Left lung (tissue), 10 donors: ENCODE results near the gene BDP1. TPM values are rescaled to one million over a fixed set of nuclear protein-coding genes. Genes with fewer than 3 reads are reported as not detected.
"Not testable (repeated sequence)": the region's sequence is repeated elsewhere in the genome, so short reads cannot be mapped to it uniquely, and the experiment has no call there.

Experiments used
- ATAC-seq: fragments of 200-7000 bp; cut with Tn5 transposase; one replicate; pipeline ENCODE4 v1.9.1; 2020; ENCODE audit warnings: moderate library complexity
- DNase-seq, 4 donors: peaks; one replicate each; pipeline ENCODE4 v3.0.0-alpha.2; 2013 to 2020
- H3K27ac ChIP-seq, 2 donors: fragments of 200-600 bp; sonication (generic) in 1 of 2; one replicate each; pipeline versions ENCODE4 v1.5.0 to v1.8.0; 2020 to 2021
- H3K27me3 ChIP-seq, 2 donors: fragments of 200-600 bp; sonication (generic) in 1 of 2; one replicate each; pipeline versions ENCODE4 v1.5.0 to v1.8.0; 2020 to 2021
- H3K36me3 ChIP-seq, 2 donors: fragments of 200-600 bp; sonication (generic) in 1 of 2; one replicate each; pipeline versions ENCODE4 v1.5.0 to v1.8.0; 2020 to 2021
- H3K4me1 ChIP-seq, 2 donors: fragments of 200-600 bp; one replicate each; pipeline ENCODE4 v1.8.0; 2021
- H3K4me3 ChIP-seq, 2 donors: fragments of 200-600 bp; sonication (generic) in 1 of 2; one replicate each; pipeline versions ENCODE4 v1.5.0 to v1.8.0; 2020 to 2021; ENCODE audit warnings: mild to moderate bottlenecking in 1 of 2
- H3K9me3 ChIP-seq, 2 donors: fragments of 200-600 bp; sonication (generic) in 1 of 2; one replicate each; pipeline versions ENCODE4 v1.5.0 to v1.8.0; 2020 to 2021
- intact Hi-C, 2 donors: fragments of 100-400 bp; cut with DNase I; formaldehyde crosslinking; loops; one replicate each; pipeline versions ENCODE4 v1.11.2 to v1.14.2; 2022
- polyA plus RNA-seq, 6 donors: library from polyadenylated mRNA; unstranded; fragments of 120-200 nt; gene quantifications; one replicate each; pipeline ENCODE4 v1.2.1, GENCODE V29; 2013; ENCODE audit not compliant: insufficient read length in 6 of 6
- total RNA-seq, 2 donors: library from RNA; stranded (reverse); fragmentation: NEBNext Ultra II Directional; extraction: Animal tissue kit (Norgen Biotek cat#: 25700); gene quantifications; one replicate each; pipeline ENCODE4 v1.2.1, GENCODE V29; 2021
- TF ChIP-seq, protein P1 (sequence below), 2 donors: fragments of 200-600 bp; sonication (generic) in 1 of 2; IDR thresholded peaks; one replicate each; pipeline versions ENCODE4 v1.5.0 to v1.8.0; 2021; ENCODE audit warnings: antibody characterized with exemption in 2 of 2
- donor health status: DM: no; HTN: yes; CAD: no.
- donor health status: DM: no; HTN: no; CAD: no.

BDP1 gene
- total and polyA plus RNA-seq, 8 donors: 24.7 to 48.6 (median 43.4) TPM

DNA sequence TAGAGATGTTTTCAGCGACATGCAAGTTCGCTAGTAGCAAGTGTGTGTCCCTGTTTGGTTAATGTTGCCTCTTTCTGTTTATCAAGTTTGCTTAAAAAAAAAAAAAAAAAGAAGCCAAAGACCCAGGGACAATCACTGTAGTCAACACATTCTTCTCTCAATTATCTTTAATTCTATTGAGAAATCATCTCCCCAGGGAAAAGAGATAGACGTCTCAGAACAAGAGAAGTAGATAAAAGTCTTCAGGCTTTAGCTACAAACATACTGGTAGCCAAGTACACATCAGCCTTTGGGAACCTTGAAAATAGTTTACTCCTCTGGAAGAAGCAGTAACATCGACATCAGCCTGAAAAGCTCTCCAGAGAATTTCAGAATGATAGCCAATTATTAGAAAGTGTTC lies 11.6 kb upstream of the BDP1 start:
- H3K4me1 ChIP-seq, H3K27ac ChIP-seq, H3K9me3 ChIP-seq, intact Hi-C loops, H3K4me3 ChIP-seq, H3K36me3 ChIP-seq, DNase-seq, ATAC-seq: not testable (repeated sequence)
- H3K27me3 ChIP-seq: peaks cover 9 to 42% of the 10 kb centered on the region in 2 donors

DNA sequence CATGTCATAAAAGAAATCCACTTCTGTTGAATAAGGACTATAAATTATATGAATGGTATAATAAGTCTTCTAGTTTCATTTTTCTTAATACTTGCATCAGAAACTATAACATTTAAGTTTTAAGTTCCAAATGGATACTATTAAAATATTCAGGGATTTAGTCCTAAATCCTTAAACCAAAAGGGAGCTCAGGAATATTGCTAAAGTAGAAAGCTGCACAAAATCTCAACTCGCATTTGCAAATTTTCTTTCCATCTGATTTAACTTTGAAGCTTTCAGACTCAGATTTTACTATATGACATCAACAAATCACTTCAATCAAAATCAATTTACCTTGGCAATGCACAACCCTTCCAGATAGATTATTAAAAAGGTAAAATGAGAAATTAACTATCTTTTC lies 10.4 kb upstream of the BDP1 start:
- H3K36me3 ChIP-seq, ATAC-seq, H3K4me3 ChIP-seq, intact Hi-C loops, H3K27ac ChIP-seq, H3K4me1 ChIP-seq, H3K9me3 ChIP-seq, DNase-seq: not testable (repeated sequence)
- peaks cover 10 to 44% of the 10 kb centered on the region in 2 donors for H3K27me3 ChIP-seq

DNA sequence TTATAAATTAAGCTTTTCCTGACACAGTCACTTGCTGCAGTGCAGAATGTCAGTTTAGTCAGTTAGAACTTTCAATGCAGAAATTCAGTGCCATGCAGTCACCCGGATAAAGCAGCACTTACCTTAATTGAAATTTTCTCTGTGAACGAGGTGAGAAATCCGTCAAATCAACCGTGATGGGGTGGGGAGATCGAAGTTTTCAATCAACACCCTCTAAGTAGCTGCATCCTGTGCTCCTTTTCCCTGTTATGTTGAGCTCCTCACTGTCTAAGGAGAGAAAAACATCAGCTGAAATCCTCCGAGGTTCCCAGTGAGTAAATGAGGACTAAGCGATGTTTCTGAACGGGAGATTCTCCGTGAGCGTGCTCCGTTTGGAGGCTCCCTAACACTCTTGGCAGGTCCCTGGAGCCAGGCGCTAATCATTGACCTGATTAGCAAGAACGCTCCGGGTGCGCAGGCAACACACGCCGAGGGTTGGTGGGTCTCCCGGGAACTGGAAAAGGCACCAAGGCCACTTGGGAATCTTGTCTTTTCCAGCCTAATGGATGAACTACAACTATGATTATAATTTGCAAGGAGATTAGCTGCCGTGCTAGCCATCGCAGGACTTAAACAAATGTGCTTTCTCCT lies 9.8 kb upstream of the BDP1 start:
- peaks cover 16 to 51% of the 10 kb centered on the region in 2 donors for H3K27me3 ChIP-seq
- intact Hi-C loops, H3K27ac ChIP-seq, H3K4me3 ChIP-seq, H3K4me1 ChIP-seq, DNase-seq, H3K9me3 ChIP-seq, H3K36me3 ChIP-seq: not testable (repeated sequence)
- ATAC-seq: peak; percentile 36

DNA sequence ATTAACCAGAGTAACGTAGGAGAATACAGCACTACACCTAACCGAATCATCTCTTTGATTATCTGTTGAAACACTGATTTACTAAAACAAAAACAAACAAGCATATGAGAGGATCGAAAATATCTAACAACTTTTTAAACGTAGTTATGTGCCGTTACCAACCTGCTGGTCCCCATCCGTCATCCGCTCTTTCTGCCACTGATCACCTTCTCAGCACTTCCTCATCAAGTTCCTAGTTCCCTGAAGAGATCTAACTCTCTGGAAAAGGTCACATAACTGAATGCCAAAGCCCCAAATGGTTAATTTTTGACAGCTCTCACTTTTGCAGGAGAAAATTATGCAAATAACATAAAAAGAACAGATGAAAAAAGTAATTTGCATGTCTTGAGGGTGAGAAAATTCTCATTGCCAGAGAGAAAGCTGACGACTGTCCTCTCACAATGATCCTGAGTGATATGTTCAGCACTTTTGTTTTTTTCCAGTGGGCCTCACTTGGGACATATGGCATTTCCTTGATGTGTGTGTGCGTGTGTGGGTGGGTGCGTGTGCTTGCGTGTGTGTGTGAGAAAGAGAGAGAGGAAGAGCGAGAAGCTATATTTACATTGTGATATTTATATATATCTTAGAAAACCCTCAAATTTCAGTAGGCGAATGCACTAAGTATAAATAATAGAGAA lies 8.8 kb upstream of the BDP1 start:
- H3K4me3 ChIP-seq, ATAC-seq, intact Hi-C loops, H3K27ac ChIP-seq, H3K36me3 ChIP-seq, H3K4me1 ChIP-seq, H3K9me3 ChIP-seq, DNase-seq: not testable (repeated sequence)
- peaks cover 18 to 53% of the 10 kb centered on the region in 2 donors for H3K27me3 ChIP-seq

DNA sequence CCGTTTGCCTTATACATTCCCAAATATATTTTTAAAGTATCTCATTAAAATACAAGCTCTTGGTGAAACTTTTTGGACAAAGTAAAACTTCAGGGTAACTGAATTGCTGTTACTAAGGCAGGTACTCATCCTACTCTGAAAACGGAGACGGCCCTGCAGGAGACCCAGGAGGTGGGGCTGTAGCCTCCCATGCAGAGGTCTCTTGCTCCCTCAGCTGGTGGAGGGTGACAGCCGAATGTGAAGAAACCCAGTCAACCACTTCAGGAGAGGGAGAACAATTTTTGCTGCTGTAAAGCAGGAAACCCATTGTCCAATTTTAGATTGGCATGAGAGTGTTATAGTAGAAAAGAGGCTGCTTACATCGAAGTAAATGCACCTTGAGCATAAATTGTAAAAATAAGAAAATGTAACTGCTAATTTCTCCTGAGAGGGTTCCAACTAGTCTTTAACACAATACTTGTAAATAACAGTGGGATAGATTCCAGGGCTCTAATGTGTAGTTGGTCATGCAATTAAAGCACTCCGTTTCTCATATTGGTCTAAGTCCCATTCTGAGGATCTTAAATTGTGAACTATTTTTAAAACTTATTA lies 8.1 kb upstream of the BDP1 start:
- H3K9me3 ChIP-seq, H3K36me3 ChIP-seq, H3K4me3 ChIP-seq, H3K4me1 ChIP-seq, H3K27ac ChIP-seq, intact Hi-C loops: not testable (repeated sequence)
- TF ChIP-seq, protein P1, sequence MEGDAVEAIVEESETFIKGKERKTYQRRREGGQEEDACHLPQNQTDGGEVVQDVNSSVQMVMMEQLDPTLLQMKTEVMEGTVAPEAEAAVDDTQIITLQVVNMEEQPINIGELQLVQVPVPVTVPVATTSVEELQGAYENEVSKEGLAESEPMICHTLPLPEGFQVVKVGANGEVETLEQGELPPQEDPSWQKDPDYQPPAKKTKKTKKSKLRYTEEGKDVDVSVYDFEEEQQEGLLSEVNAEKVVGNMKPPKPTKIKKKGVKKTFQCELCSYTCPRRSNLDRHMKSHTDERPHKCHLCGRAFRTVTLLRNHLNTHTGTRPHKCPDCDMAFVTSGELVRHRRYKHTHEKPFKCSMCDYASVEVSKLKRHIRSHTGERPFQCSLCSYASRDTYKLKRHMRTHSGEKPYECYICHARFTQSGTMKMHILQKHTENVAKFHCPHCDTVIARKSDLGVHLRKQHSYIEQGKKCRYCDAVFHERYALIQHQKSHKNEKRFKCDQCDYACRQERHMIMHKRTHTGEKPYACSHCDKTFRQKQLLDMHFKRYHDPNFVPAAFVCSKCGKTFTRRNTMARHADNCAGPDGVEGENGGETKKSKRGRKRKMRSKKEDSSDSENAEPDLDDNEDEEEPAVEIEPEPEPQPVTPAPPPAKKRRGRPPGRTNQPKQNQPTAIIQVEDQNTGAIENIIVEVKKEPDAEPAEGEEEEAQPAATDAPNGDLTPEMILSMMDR (IDR thresholded peaks at IDR 0.05): peak in 1 of 2 donors; percentile 17
- DNase-seq: peak in 1 of 4 donors; percentile 53
- H3K27me3 ChIP-seq: peaks cover 18 to 53% of the 10 kb centered on the region in 2 donors
- peak; percentile 96 for ATAC-seq

DNA sequence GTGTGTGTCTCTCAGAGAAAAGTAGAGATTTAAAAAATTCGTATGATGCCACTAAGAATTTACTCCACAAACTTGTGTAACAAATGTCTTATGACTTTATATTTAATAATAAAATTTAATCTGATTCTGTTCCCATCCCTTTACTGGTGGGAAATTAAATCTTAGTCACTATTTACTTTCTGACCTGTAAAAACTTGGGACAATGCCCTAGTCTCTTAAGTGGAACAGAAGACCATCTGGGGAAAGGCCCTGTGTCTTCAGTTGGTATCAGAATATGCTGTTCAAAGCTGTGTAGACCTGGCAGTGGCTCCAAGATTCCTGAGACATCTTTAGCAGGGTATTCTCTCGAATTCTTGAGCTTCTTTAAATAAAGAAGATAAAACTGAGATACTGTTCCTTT lies 2.6 kb upstream of the BDP1 start:
- H3K27me3 ChIP-seq: peaks cover 9 to 21% of the 10 kb centered on the region in 2 donors
- H3K9me3 ChIP-seq: no peaks in the 10 kb centered on the region
- H3K4me3 ChIP-seq: no peak overlapping the region
- no peak for ATAC-seq
- H3K36me3 ChIP-seq: no peaks in the 10 kb centered on the region
- H3K27ac ChIP-seq: no peak overlapping the region
- no peak for DNase-seq
- H3K4me1 ChIP-seq: peaks cover 12 to 19% of the 10 kb centered on the region in 2 donors
- intact Hi-C loops: no loop called here
- TF ChIP-seq, protein P1 (IDR thresholded peaks at IDR 0.05): no peak

DNA sequence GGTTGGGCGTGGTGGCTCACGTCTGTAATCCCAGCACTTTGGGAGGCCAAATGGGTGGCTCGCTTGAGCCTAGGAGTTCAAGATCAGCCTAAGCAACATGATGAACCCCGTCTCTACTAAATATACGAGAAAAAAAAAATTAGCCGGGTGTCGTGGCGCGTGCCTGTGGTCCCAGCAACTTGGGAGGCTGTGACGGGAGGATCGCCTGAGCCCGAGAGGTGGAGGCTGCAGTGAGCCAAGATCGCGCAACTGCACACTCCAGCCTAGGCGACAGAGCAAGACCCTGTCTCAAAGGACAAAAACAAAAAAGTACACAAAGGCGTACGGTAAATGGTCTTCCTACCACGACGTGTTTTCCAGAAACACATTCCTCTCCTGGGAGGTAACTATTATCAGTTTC lies 538 bp upstream of the BDP1 start:
- intact Hi-C loops: no loop called here
- no peak for DNase-seq

More for the DNA sequence above, 538 bp upstream of the BDP1 start:
- H3K36me3 ChIP-seq: peaks cover 0 to 15% of the 10 kb centered on the region in 2 donors
- peaks cover 9% of the 10 kb centered on the region in 2 donors for H3K27me3 ChIP-seq
- H3K27ac ChIP-seq: peak overlapping the region in 1 of 2 donors; percentile 95
- TF ChIP-seq, protein P1 (IDR thresholded peaks at IDR 0.05): no peak
- H3K4me3 ChIP-seq: peak overlapping the region; percentile 85 to 92
- peaks cover 12 to 22% of the 10 kb centered on the region in 2 donors for H3K4me1 ChIP-seq
- no peaks in the 10 kb centered on the region for H3K9me3 ChIP-seq
- no peak for ATAC-seq
